LNCaP clone FGC (cell line): ENCODE data around the gene CYBA.

Experiments used
- DNase-seq: peaks from one replicate; pipeline ENCODE4 v3.0.0-alpha.2; 2011; ENCODE audit warnings: low read depth
- H3K4me3 ChIP-seq: 2 replicates; pipeline ENCODE4 v1.5.1; 2011; ENCODE audit warnings: mild to moderate bottlenecking, low read depth, low read length, control low read depth
- CTCF ChIP-seq: IDR thresholded peaks from 2 replicates; pipeline ENCODE4 v1.5.1; 2012; ENCODE audit warnings: mild to moderate bottlenecking; ENCODE audit not compliant: control insufficient read depth, insufficient read depth; ENCODE audit errors: extremely low read depth

The CYBA gene

GRCh38 chr16:88680554-88681083 lies 29.8 kb upstream of the CYBA start:
- no peak for DNase-seq
- TF ChIP-seq CTCF: no peak
- no peak overlapping the region for H3K4me3 ChIP-seq

- DNase-seq: no peak
- TF ChIP-seq CTCF: no peak
- no peak overlapping the region for H3K4me3 ChIP-seq
Observed at GRCh38 chr16:88678224-88678979, 27.5 kb upstream of the CYBA start.

GRCh38 chr16:88677721-88678120 lies 26.9 kb upstream of the CYBA start:
- no peak for TF ChIP-seq CTCF
- no peak for DNase-seq
- no peak overlapping the region for H3K4me3 ChIP-seq

GRCh38 chr16:88676502-88677242 lies 25.8 kb upstream of the CYBA start:
- H3K4me3 ChIP-seq: no peak overlapping the region
- no peak for TF ChIP-seq CTCF
- no peak for DNase-seq

GRCh38 chr16:88673716-88674379 lies 23.0 kb upstream of the CYBA start:
- no peak for DNase-seq
- no peak for TF ChIP-seq CTCF
- H3K4me3 ChIP-seq: no peak overlapping the region

GRCh38 chr16:88672776-88673175 lies 21.9 kb upstream of the CYBA start:
- peak; percentile 12; the same call in 1 of the 2 replicates for TF ChIP-seq CTCF
- H3K4me3 ChIP-seq: no peak overlapping the region
- DNase-seq: no peak
